GM12801 (cell line): ENCODE results near the gene TDRD3.

Experiments
- CTCF ChIP-seq: IDR thresholded peaks from one replicate; pipeline ENCODE4 v1.5.1; 2011; ENCODE audit warnings: control low read depth; ENCODE audit not compliant: insufficient read length; ENCODE audit errors: extremely low read depth

TDRD3 gene

GRCh38 chr13:60562096-60562780 is 165.2 kb downstream of the TDRD3 start:
- no peak for TF ChIP-seq CTCF

- TF ChIP-seq CTCF: no peak
Observed at GRCh38 chr13:60571571-60571970, 174.6 kb downstream of the TDRD3 start.

GRCh38 chr13:60572003-60572798 is 175.2 kb downstream of the TDRD3 start:
- TF ChIP-seq CTCF: no peak

GRCh38 chr13:60572855-60573254 is 175.8 kb downstream of the TDRD3 start:
- no peak for TF ChIP-seq CTCF

- TF ChIP-seq CTCF: no peak
Observed at GRCh38 chr13:60574735-60575134, 177.7 kb downstream of the TDRD3 start.

- TF ChIP-seq CTCF: no peak
Observed at GRCh38 chr13:60575142-60575541, 178.1 kb downstream of the TDRD3 start.

GRCh38 chr13:60577761-60578160 is 180.7 kb downstream of the TDRD3 start:
- TF ChIP-seq CTCF: no peak
